GM21619 (cell line): ENCODE data around the gene CASK.

Source experiments
- ATAC-seq: cut with Tn5 transposase; IDR thresholded peaks from one replicate; pipeline ENCODE4 v1.9.1; 2021; ENCODE audit not compliant: unreplicated experiment

The CASK gene

DNA sequence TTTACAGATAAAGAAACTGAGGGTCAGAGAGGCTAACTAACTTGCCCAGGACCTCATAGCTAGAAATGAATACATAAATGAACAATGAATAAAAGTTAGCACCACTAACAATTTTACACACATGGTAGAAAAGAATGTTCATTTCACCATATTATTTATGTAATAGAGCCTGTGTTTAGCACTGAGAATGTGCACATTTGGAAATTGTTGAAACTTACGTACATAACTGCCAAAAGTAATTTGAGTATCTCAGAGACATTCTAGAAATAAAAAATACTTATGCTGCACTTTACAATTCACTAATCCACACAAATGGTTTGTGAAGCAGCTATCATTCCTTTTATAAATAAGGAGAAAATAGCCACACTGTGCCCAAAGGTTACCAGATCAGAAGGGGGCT lies 9.9 kb downstream of the CASK start:
- no peak for ATAC-seq

DNA sequence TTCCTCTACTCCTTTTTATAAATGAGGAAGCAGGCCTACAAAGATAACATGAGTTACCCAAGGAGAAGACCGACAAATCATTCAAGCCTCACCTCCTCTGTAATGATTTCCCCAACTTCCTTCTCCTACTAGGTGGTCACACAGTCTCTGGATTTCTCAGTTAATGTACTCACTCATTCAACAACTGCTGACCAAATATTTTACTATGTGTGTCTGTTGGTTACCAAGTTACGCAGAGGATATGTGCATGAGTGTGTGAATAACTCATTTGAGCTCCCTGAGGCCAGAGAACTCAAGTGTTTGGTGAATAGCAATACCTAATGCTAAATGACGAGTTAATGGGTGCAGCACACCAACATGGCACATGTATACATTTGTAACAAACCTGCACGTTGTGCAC lies 10.4 kb downstream of the CASK start:
- no peak for ATAC-seq

DNA sequence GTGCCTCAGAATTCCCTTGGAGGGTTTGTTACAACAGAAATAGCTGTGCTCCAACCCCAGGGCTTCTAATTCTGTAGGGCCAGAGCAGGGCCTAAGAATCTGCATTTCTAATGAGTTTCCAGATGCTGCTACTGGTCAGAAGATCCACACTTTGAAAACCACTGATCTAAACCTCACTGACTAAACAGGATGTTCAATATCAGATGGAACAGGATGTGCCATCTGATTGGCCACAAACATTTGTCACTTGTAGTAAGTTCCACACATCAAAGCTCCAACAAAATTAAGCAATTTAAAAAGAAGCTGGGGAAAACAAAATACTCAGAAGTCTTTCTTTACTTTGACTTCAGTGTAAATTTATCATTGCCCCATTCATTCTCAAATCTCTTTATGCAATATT lies 14.3 kb downstream of the CASK start:
- no peak for ATAC-seq

DNA sequence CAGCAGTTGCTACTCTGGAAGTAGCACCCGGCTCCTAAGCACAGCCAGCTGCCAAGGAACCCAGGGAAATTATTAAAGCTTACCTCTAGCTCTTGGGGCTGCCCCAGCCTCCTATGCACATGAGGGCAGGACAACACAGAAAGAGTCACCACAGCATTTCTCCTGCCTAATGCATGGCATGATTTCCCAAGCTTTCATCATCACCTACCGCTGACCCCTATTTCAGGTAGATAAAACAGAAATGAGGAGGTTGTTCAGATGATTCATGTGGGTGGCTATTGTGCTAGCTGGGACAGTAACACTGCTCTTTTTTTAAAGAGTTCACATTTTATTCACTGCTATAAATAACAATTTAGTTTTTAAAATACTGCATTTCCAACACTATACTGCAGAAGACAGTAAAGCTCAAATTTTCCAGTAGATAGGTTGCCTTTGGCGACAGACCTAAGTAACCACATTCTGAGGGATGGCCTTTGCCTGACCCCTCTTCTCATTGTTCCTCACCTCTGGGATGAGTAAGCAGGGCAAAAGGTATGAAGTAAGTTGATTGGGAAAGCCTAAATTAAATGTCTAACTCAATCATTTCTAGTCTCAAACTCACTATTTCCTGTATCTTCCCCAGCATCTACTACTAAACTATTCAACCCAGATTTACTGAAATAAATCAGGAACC lies 16.7 kb downstream of the CASK start:
- no peak for ATAC-seq

DNA sequence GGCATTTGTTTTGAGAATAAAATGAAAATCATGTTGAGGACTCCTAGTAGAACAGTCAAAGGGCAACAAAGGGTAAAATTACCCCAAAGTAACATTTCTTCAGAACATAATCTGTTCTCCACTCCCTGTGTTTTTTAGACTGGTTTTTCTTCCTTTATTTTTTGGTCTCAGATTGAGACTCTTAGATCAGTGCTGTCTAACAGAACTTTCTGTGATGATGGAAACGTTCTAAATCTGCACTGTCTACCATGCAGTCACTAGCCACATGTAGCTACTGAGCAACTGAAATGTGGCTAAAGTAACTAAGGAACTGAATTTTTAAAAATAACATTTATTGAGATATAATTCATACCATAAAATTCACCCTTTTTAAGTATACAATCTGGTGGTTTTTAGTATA lies 19.8 kb downstream of the CASK start:
- ATAC-seq, result no peak

DNA sequence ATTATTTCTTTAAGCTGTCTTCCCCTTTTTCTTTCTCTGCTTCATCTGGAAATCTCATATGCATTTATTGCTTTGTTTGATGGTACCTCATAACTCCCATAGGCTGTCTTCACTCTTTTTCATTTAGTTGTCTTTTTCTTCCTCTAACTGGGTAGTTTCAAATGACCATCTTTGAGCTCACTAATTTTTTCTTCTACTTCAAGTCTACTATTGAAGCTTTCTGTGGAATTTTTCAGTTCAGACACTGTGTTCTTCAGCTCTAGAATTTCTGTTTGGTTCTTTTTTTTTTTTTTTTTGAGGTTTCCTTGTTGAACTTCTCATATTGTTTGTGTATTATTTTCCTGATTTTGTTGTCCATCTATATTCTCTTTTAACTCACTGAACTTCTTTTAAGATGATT lies 23.0 kb downstream of the CASK start:
- ATAC-seq, result no peak

DNA sequence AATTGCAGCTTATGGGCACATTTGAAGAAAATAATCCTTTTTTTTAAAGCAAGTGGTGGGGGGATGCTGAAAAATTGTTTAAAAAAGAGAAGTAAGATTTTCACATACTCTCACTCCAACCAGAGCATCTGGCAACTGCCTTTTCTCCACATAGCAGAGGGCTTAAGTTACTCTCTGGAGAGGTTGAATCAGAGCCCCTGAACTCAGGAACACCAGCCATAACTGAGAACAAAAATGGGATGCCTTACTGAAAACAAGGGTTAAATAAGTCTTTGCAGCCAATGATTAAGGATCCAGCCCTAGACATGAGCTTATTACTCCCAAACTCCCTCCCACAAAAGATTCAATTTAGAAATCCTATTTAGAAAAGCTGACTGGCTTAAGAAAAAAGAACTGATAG lies 27.5 kb downstream of the CASK start:
- ATAC-seq, result no peak

DNA sequence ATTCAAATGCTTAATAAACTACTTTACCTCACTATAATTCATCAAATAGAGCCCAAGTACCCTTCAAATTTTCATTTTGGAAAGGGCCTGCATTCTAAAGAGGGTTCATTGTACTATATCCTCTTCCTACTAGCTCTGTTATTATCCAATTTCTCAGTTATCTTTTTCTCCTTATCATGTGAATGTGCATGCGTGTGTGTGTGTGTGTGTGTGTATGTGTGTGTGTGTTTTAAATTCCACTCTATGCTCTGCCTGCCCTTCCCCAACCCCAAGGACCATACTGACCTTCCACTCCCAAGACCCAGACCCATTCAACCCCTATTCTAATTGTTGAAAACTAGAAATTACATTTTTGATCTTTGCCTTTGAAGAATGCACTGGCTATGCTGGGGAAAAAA lies 33.3 kb downstream of the CASK start:
- no peak for ATAC-seq

DNA sequence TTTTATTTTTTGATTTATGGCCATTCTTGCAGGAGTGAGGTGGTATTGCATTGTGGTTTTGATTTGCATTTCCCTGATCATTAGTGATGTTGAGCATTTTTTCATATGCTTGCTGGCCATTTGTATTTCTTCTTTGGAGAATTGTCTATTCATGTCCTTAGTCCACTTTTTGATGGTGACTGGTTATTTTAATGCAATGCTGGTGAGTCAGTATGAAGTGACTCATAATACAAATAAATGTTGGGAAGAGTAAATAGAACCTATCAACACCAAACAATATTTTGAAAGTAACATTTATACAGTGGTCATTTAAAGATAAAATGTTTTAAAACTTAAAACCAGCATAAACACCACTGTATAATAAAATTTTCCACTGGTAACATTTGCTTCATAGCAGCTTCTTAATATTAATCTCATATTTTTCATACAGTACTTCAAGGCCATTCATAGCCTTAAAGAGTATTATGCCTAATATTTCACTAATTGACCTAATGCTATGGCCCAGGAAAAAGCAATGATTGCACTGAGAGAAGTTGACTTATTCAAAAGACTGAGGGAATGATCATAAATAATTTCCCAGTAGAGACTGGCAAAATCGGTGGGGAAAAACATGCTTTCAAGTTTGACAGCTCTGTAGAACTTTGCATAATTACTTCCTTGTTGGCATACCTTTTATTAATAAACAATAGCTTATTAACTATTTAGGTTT lies 33.9 kb downstream of the CASK start:
- ATAC-seq, result no peak

DNA sequence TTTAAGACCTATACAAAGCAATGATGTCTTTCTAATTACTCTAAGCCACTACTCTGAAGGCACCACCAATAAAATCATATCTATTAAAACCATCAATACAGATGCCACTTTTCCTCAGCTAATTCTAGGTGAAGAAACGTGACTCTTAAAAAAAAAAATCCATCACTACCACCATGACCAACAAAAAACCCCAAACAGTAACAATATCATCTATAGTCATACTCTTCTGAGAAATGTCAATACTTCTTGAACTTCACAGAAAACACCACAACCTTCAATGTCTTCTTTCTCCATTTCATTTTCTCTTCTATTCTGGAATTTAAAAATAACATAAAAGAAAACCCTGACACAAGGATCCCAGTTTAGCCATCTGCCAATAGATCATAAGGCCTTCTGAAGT lies 35.7 kb downstream of the CASK start:
- no peak for ATAC-seq

DNA sequence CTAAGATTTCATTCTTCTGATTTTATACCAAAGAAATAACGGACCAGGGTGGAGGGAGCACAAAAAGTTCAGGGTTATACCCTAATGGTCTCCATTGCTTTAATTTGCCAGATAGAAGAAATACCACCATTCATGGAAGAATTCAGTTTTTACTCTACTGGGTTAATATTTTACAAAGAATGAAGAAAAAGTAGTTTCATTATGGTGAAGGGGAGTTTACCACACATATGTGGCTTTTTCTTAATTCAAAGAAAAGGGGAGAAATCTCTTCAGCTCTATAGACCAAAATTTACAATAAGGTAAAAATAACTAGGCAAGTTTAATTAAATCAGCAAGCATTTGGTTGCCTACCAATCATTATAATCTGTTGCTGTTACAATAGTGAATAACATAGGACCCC lies 37.6 kb downstream of the CASK start:
- ATAC-seq, result no peak

DNA sequence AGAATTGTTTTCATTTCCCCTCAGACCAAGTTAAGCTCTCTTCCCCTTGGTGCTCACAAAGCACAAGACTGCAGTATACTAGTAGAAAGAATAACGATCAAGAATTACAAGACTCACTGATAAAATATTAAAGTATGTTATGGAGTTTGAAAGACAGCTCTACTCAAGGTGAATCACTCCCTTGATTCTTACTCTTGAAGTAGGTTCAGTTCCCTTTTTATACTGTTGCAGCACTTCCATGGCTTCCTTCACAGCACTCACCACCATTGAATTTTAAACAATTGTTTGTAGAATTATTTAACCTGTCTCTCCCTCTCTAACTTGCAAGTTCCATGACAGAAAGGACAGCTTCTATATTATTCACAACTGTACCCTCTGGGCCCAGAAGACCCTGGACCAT lies 42.2 kb downstream of the CASK start:
- ATAC-seq, result no peak

DNA sequence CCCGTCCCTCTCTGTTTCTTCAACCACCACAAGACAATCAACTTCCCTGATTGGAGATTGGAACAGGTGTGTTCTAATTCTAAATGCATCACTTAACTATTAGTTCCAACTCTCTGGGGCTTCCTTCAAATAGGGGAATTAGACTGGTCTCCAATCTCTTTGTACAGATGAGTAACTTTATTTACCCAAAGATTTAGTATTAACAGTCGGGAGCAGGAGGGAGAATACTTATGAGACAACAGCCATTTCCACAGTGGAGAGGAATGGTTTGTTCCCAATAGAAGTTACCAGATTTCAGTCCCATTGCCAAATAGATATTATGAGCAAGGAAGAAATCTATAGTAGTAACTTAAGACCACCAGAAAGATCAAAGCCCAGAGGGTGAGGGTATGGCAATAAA lies 46.2 kb downstream of the CASK start:
- no peak for ATAC-seq

DNA sequence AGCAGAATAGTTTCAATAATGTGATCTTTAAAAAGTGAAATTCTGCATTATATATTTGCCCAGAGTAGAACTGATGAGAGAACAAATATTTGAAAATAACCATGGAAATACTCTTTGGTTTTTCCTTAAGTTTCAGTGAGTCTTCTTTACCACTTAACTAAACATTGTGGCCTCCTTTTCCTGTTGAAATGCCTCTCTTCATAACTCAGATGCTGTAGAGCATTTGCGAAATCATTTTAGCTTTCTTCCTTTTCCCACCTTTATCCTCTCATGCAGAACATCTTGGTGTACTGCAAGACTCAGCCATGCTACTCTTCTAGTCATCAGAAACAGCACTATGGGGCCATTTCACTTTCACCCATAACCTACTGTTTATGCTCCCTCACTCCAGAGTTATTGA lies 48.2 kb downstream of the CASK start:
- no peak for ATAC-seq

DNA sequence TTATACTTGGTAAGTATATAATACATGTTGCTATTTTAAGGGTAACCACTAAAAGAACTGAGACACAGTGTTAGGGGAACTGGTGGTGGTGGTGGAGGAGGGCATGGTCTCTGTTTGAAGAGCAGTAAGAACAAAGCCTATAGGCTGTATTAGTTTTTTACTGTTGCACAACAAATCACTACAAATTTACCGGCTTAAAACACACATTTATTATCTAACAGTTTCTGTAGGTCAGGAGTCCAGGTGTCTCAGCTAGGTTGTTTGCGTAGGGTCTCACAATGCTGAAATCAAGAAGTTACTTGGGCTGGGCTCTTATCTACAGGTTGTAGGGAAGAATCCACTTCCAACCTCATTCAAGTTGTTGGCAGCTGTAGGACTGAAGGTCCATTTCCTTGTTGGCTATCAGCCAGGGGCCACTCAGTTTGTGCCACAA lies 52.6 kb downstream of the CASK start:
- ATAC-seq, result no peak

DNA sequence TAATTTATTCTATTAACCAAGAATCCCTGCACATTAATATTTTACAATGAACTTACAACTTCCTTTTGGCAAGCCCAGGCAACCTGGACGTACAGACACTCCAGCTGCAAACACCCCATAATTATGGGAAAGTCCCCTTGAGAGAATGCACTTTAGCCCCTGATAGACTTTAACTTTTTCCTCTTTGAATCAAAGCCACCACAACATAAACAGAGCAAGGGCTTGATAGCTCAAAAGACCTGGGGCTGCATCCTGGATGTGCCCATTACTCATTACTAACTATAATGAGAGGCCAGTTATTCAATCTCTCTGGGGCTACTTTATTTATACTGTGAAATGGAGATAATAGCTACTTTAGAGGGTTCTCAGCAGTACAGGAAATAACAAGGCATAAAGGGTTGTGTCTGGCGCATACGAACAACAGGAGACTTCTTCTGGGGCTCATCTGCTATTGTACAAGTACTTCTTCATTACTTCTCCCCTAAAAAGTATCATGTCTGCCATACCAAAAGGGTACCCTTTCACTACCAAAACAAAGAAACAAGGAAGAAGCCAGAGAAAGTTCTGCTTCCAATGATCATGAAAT lies 54.9 kb downstream of the CASK start:
- no peak for ATAC-seq

DNA sequence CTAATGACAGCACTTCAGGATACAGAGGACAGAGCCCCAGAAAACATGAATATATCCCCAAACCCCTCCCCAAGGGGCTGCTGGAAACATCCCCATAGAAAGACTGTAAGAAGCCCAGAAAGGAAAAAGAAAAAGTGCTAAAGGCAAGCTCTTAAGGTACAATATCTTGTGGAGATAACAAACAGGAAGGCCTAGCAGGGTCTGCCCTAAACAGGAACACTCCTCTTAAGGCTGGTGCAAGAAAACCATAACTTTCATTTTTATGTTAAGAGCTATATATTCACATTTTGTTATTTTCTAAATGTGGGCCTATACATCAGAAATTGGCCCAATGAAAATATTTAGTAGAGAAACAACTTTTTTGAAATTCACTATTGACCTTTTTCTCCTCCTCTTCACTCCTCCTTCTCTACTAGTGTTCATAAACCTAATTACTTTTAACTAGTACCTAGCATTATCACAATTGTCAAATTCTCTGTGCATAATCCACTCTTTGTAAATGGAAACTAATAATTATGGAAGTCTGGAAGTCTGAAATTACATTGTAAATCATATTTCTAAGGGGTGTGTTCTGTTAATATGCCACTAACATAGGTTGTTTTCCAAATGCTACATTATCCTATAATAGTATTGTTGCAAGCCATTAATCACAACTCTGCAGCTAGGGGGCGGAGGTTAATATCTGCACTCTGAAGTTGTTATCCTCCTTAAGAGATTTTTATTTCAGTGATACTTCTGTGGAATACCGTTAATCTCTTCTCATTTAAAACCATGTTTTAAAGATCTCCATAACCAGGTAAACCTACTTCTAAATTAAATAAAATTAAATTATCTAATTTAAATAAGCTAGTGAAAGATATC lies 59.8 kb downstream of the CASK start:
- ATAC-seq, result no peak

DNA sequence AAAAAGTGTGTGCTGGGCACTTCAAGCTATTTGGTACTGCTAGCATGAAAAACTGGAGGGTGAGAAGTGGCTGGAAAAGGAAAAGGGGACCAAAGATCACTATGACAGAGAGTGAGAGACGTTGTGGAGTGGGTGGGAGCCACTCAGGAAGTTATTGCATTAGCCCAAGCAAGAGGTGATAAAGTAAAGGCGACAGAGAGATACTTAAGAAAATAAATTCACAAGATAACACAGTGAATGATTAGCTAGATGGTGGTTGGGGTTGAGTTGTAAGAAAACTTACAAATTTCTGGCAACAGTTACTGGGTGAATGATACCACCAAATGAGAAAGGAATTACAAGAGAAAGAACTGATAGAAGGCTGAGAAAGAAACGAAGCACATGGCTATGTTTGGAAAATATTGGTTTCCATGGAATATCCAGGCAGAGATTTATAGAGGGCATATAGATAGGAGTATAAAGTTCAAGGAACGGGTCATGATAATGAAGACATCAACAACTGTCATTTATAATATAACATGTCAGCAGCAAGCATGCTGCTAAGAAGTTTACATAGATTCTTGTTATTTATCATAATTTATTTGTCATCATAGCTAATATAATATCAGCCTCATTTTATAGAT lies 60.7 kb downstream of the CASK start:
- ATAC-seq, result no peak

DNA sequence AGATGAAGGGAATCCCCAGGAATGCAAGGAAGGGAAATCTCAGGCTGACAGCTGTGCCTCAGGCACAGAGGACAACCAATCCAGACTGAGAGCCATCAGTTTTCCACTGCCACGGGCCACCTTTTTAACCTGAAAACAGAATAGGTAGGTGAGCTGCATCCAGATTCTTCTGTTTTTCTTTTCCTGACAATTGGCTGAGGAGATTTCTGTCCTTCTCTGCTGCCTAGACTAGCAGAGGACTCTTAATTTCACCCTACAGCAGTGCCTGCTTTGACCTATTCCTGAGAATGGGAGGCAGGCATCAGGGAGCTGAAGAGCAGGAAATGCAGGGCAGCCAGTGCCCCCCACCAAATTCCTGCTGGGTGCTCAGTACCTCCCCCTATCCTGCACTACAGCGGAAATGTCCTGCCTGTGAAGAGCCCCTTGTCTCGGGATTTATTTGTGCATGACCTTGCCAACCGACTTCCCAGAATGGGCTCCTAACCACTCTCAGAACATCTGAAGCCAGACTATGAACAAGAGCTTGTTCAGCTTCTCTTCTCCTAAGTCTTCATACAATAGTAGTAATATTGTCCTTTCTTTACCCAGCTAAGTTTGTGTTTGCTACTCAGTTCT lies 65.1 kb downstream of the CASK start:
- no peak for ATAC-seq

DNA sequence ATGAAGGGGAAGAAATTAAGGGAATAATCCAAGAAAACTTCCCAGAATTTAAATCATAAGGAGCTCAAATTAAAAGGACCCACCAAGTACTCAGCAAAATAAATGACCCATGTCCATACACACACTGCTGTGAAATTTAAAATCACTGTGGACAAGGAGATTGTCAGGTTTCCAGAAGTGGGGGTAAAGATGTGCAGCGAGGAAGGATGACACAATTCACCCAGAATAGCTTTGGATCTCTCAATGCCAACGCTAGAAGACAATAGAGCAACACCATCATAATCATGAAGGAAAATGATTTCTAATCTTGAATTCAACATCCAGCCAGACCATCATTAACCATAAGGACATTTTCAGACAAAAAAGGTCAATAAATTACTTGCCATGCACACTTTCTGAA lies 65.7 kb downstream of the CASK start:
- no peak for ATAC-seq

DNA sequence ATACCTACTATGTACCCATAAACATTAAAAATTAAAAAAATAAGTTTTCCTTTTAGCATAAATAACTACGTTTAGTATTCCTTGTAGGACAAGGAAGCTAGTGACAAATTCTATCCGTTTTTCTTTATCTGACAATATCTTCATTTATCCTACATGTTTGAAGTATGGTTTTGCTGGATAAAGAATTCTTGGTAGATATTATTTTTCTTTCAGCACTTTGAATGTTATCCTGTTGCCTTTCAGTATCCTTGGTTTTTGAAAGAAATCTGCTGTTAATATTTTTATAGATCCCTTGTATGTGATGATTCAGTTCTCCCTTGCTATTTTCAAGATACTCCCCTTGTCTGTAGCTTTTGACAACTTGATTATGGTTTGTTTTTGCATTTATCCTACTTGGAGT lies 76.6 kb downstream of the CASK start:
- no peak for ATAC-seq
